Measurements from ENCODE around the gene TF.

The TF gene

GRCh38 chr3:133833267-133833666 is 87.1 kb downstream of the TF start:
- no peak for DNase-seq (ENCODE audit: low read depth, low spot score)
- in situ Hi-C loops (cut with HindIII; ENCODE audit: low sequenced_read_pairs): no loop called here
- no peak for TF ChIP-seq CTCF (IDR thresholded peaks at IDR 0.05; ENCODE audit: low read depth, low read length)

GRCh38 chr3:133833880-133834620 is 87.9 kb downstream of the TF start:
- in situ Hi-C loops (cut with HindIII; ENCODE audit: low sequenced_read_pairs): no loop called here
- H3K4me3 ChIP-seq (ENCODE audit: low read depth, low read length): no peak overlapping the region
- DNase-seq (ENCODE audit: low read depth, low spot score): no peak
- TF ChIP-seq CTCF (IDR thresholded peaks at IDR 0.05; ENCODE audit: low read depth, low read length): no peak

More at GRCh38 chr3:133833267-133833666, 87.1 kb downstream of the TF start:
- H3K4me3 ChIP-seq (ENCODE audit: low read depth, low read length): no peak overlapping the region

GRCh38 chr3:133834621-133835417 is 88.6 kb downstream of the TF start:
- in situ Hi-C loops (cut with HindIII; ENCODE audit: low sequenced_read_pairs): no loop called here
- no peak for TF ChIP-seq CTCF (IDR thresholded peaks at IDR 0.05; ENCODE audit: low read depth, low read length)
- no peak for DNase-seq (ENCODE audit: low read depth, low spot score)
- no peak overlapping the region for H3K4me3 ChIP-seq (ENCODE audit: low read depth, low read length)

GRCh38 chr3:133835418-133835743 is 89.2 kb downstream of the TF start:
- no peak overlapping the region for H3K4me3 ChIP-seq (ENCODE audit: low read depth, low read length)
- no peak for TF ChIP-seq CTCF (IDR thresholded peaks at IDR 0.05; ENCODE audit: low read depth, low read length)
- no peak for DNase-seq (ENCODE audit: low read depth, low spot score)
- in situ Hi-C loops (cut with HindIII; ENCODE audit: low sequenced_read_pairs): no loop called here

- DNase-seq (ENCODE audit: low read depth, low spot score): no peak
- H3K4me3 ChIP-seq (ENCODE audit: low read depth, low read length): no peak overlapping the region
- TF ChIP-seq CTCF (IDR thresholded peaks at IDR 0.05; ENCODE audit: low read depth, low read length): no peak
- in situ Hi-C loops (cut with HindIII; ENCODE audit: low sequenced_read_pairs): no loop called here
Observed at GRCh38 chr3:133835961-133836360, 89.8 kb downstream of the TF start.

- no peak for TF ChIP-seq CTCF (IDR thresholded peaks at IDR 0.05; ENCODE audit: low read depth, low read length)
- in situ Hi-C loops (cut with HindIII; ENCODE audit: low sequenced_read_pairs): no loop called here
- DNase-seq (ENCODE audit: low read depth, low spot score): no peak
- no peak overlapping the region for H3K4me3 ChIP-seq (ENCODE audit: low read depth, low read length)
Observed at GRCh38 chr3:133836497-133837158, 90.4 kb downstream of the TF start.

All from astrocyte of the spinal cord (primary cell).